Measurements from ENCODE around the gene JOSD2.
A peak's percentile ranks its signal among the peaks of the same experiment; 100 is the strongest.
"Not testable (repeated sequence)": the region's sequence is repeated elsewhere in the genome, so short reads cannot be mapped to it uniquely, and the experiment has no call there.

Gene JOSD2

GRCh38 chr19:50546527-50547221, 35.7 kb upstream of the JOSD2 start:
- DNase-seq (ENCODE audit: low read depth), result no peak

GRCh38 chr19:50542943-50543342, 32.0 kb upstream of the JOSD2 start:
- no peak for DNase-seq (ENCODE audit: low read depth)

- DNase-seq (ENCODE audit: low read depth), result peak; percentile 53
These were observed 26.8 kb upstream of the JOSD2 start for GRCh38 chr19:50537769-50538230.

GRCh38 chr19:50537306-50537685, 26.3 kb upstream of the JOSD2 start:
- no peak for DNase-seq (ENCODE audit: low read depth)

GRCh38 chr19:50536662-50537305, 25.8 kb upstream of the JOSD2 start:
- DNase-seq (ENCODE audit: low read depth), result no peak

- no peak for DNase-seq (ENCODE audit: low read depth)
These were observed 24.7 kb upstream of the JOSD2 start for GRCh38 chr19:50535672-50536187.

GRCh38 chr19:50534478-50534877, 23.5 kb upstream of the JOSD2 start:
- DNase-seq (ENCODE audit: low read depth), result no peak

- DNase-seq (ENCODE audit: low read depth), result no peak
These were observed 22.0 kb upstream of the JOSD2 start for GRCh38 chr19:50532952-50533351.

- no peak for DNase-seq (ENCODE audit: low read depth)
These were observed 20.2 kb upstream of the JOSD2 start for GRCh38 chr19:50531171-50531612.

GRCh38 chr19:50528052-50528451, 17.1 kb upstream of the JOSD2 start:
- DNase-seq (ENCODE audit: low read depth), result not testable (repeated sequence)

- DNase-seq (ENCODE audit: low read depth), result no peak
These were observed 11.9 kb upstream of the JOSD2 start for GRCh38 chr19:50522881-50523280.

- DNase-seq (ENCODE audit: low read depth), result no peak
These were observed 10.0 kb upstream of the JOSD2 start for GRCh38 chr19:50520822-50521465.

- DNase-seq (ENCODE audit: low read depth), result no peak
These were observed 8.1 kb upstream of the JOSD2 start for GRCh38 chr19:50519006-50519575.

GRCh38 chr19:50518091-50519005, 7.4 kb upstream of the JOSD2 start:
- no peak for DNase-seq (ENCODE audit: low read depth)

- DNase-seq (ENCODE audit: low read depth), result no peak
These were observed 6.7 kb upstream of the JOSD2 start for GRCh38 chr19:50517704-50518075.

GRCh38 chr19:50516964-50517703, 6.1 kb upstream of the JOSD2 start:
- DNase-seq (ENCODE audit: low read depth), result no peak

- no peak for DNase-seq (ENCODE audit: low read depth)
These were observed 5.5 kb upstream of the JOSD2 start for GRCh38 chr19:50516456-50516855.

- no peak for DNase-seq (ENCODE audit: low read depth)
These were observed 4.2 kb upstream of the JOSD2 start for GRCh38 chr19:50515168-50515561.

GRCh38 chr19:50514346-50515167, 3.6 kb upstream of the JOSD2 start:
- DNase-seq (ENCODE audit: low read depth), result no peak

GRCh38 chr19:50513746-50514345, 2.9 kb upstream of the JOSD2 start, which contains the start of gene ASPDH:
TSS of gene ASPDH (minus strand) at chr19:50513913. CDS start at chr19:50513823, 90 bp downstream.
- no peak for DNase-seq (ENCODE audit: low read depth)

All from stimulated activated CD8-positive, alpha-beta memory T cell treated with anti-CD3 and anti-CD28 coated beads, Interleukin-4, amount 100 ng/mL, for 24 hours (primary cell).